ENCODE measurements around the gene SOCS2. TPM values are rescaled to one million over a fixed set of nuclear protein-coding genes. Genes with fewer than 3 reads are reported as not detected.
"Not testable (repeated sequence)": the region's sequence is repeated elsewhere in the genome, so short reads cannot be mapped to it uniquely, and the experiment has no call there.

SOCS2 gene
- polyA plus RNA-seq, 1 experiment = 87.5 TPM

- peaks cover 11% of the 10 kb centered on the region; the same call in 1 of the 2 replicates for H3K36me3 ChIP-seq (ENCODE audit: control insufficient read depth, insufficient read depth, low read length)
- no peak for TF ChIP-seq CTCF (IDR thresholded peaks at IDR 0.05; ENCODE audit: insufficient read depth, low read depth, low read length)
- no peak for DNase-seq (ENCODE audit: low read depth)
- H3K27me3 ChIP-seq (ENCODE audit: control insufficient read depth, insufficient read depth, low read length) = no peaks in the 10 kb centered on the region
- H3K4me3 ChIP-seq (ENCODE audit: low read depth, low read length) = no peak overlapping the region
- ChIA-PET POLR2A (no interaction called here), CTCF (interaction anchor here (0.6 to 1.6 kb wide), 6 partner anchors 24 to 548 kb away, joined by 3 to 5 read pairs (median 3); no protein-coding TSS in a partner anchor)
Measured at GRCh38 chr12:93552427-93552826, 20.0 kb upstream of the SOCS2 start.

GRCh38 chr12:93557879-93558278, 14.6 kb upstream of the SOCS2 start:
- POLR2A ChIA-PET; DNase-seq (ENCODE audit: low read depth); H3K36me3 ChIP-seq (ENCODE audit: control insufficient read depth, insufficient read depth, low read length); H3K4me3 ChIP-seq (ENCODE audit: low read depth, low read length); H3K27me3 ChIP-seq (ENCODE audit: control insufficient read depth, insufficient read depth, low read length): not testable (repeated sequence)
- CTCF ChIA-PET = interaction anchor here (1.2 kb wide), 1 partner anchor 543 kb away, joined by 3 read pairs; no protein-coding TSS in a partner anchor

GRCh38 chr12:93558685-93559084, 13.8 kb upstream of the SOCS2 start:
- CTCF ChIA-PET = interaction anchor here (1.0 to 1.2 kb wide), 2 partner anchors 55 to 542 kb away, joined by 3 read pairs; no protein-coding TSS in a partner anchor
- H3K36me3 ChIP-seq (ENCODE audit: control insufficient read depth, insufficient read depth, low read length); H3K27me3 ChIP-seq (ENCODE audit: control insufficient read depth, insufficient read depth, low read length); H3K4me3 ChIP-seq (ENCODE audit: low read depth, low read length); DNase-seq (ENCODE audit: low read depth); POLR2A ChIA-PET: not testable (repeated sequence)

GRCh38 chr12:93563807-93564538, 8.5 kb upstream of the SOCS2 start:
- TF ChIP-seq CTCF (IDR thresholded peaks at IDR 0.05; ENCODE audit: insufficient read depth, low read depth, low read length) = peak; percentile 37; the same call in 1 of the 2 replicates
- ChIA-PET POLR2A (no interaction called here), CTCF (interaction anchor here (0.8 to 2.4 kb wide), 4 partner anchors 61 to 538 kb away, joined by 3 to 10 read pairs (median 4); no protein-coding TSS in a partner anchor)
- H3K4me3 ChIP-seq (ENCODE audit: low read depth, low read length) = no peak overlapping the region
- H3K36me3 ChIP-seq (ENCODE audit: control insufficient read depth, insufficient read depth, low read length) = peaks cover 12% of the 10 kb centered on the region
- H3K27me3 ChIP-seq (ENCODE audit: control insufficient read depth, insufficient read depth, low read length) = no peaks in the 10 kb centered on the region
- DNase-seq (ENCODE audit: low read depth) = no peak

- POLR2A ChIA-PET = no interaction called here
- TF ChIP-seq CTCF (IDR thresholded peaks at IDR 0.05; ENCODE audit: insufficient read depth, low read depth, low read length) = no peak
Measured at GRCh38 chr12:93565760-93566159, 6.7 kb upstream of the SOCS2 start.

GRCh38 chr12:93567174-93567573, 5.3 kb upstream of the SOCS2 start:
- Histone ChIP-seq H3K27me3 (ENCODE audit: control insufficient read depth, insufficient read depth, low read length) (no peaks in the 10 kb centered on the region), H3K36me3 (ENCODE audit: control insufficient read depth, insufficient read depth, low read length) (peaks cover 12% of the 10 kb centered on the region), H3K4me3 (ENCODE audit: low read depth, low read length) (no peak overlapping the region)
- POLR2A ChIA-PET = interaction anchor here (0.7 kb wide), 1 partner anchor 236 kb away, joined by 4 read pairs; no protein-coding TSS in a partner anchor
- no peak for TF ChIP-seq CTCF (IDR thresholded peaks at IDR 0.05; ENCODE audit: insufficient read depth, low read depth, low read length)
- CTCF ChIA-PET = interaction anchor here (1.1 to 9.9 kb wide), 4 partner anchors 10 to 534 kb away, joined by 3 to 102 read pairs (median 3); no protein-coding TSS in a partner anchor
- no peak for DNase-seq (ENCODE audit: low read depth)

More at GRCh38 chr12:93565760-93566159, 6.7 kb upstream of the SOCS2 start:
- CTCF ChIA-PET = interaction anchor here (2.4 to 9.9 kb wide), 2 partner anchors 63 to 536 kb away, joined by 10 to 102 read pairs; no protein-coding TSS in a partner anchor
- H3K4me3 ChIP-seq (ENCODE audit: low read depth, low read length) = no peak overlapping the region
- no peak for DNase-seq (ENCODE audit: low read depth)
- H3K36me3 ChIP-seq (ENCODE audit: control insufficient read depth, insufficient read depth, low read length) = peaks cover 12% of the 10 kb centered on the region
- no peaks in the 10 kb centered on the region for H3K27me3 ChIP-seq (ENCODE audit: control insufficient read depth, insufficient read depth, low read length)
